Hematopoietic multipotent progenitor cell treated with erythropoietin and hydrocortisone succinate and interleukin-3 and kit ligand, for 17 days (in vitro differentiated cells): Measurements from ENCODE around the gene AMN.
"Not testable (repeated sequence)": the region's sequence is repeated elsewhere in the genome, so short reads cannot be mapped to it uniquely, and the experiment has no call there.

Experiments used
- DNase-seq: peaks from one replicate; pipeline ENCODE4 v3.0.0-alpha.2; 2015; ENCODE audit warnings: low spot score

Gene AMN

DNA sequence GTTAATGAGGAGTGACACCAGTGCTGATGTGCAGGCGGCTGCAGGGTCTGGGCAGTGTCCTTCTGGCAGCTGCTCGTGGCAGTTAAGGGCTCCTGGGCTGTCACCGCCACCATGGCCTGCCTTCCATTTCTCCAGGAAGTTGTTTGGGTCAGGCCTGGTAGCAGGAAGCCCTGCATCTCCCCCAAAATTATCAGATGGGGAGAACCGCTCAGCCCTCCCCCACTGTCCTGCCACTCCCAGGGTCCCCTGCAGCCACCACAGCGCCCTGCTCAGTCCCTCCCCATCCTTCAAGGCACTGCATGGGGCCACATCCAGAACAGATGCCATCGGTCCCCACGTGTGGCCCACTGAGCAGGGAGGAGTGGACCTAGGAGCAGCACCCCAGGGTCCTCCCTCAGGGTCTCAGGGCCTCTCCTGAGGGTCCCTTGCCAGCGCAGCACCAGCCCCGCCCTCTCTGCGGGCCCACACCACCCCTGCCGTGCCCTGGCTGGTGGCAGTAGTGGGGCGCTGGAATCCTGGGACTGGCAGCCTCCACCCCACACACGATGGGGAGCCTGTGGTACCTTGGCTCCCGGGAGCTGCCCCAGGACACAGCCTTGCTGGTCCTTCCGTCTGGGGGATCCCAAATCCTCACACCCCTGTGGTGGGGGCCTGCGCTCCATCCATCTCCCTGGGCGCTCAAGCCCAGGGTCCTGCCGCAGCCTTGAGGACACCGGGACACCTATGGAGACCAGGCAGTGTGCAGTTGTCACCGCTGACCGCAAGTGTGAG lies 10.3 kb upstream of the AMN start:
- DNase-seq, result no peak

DNA sequence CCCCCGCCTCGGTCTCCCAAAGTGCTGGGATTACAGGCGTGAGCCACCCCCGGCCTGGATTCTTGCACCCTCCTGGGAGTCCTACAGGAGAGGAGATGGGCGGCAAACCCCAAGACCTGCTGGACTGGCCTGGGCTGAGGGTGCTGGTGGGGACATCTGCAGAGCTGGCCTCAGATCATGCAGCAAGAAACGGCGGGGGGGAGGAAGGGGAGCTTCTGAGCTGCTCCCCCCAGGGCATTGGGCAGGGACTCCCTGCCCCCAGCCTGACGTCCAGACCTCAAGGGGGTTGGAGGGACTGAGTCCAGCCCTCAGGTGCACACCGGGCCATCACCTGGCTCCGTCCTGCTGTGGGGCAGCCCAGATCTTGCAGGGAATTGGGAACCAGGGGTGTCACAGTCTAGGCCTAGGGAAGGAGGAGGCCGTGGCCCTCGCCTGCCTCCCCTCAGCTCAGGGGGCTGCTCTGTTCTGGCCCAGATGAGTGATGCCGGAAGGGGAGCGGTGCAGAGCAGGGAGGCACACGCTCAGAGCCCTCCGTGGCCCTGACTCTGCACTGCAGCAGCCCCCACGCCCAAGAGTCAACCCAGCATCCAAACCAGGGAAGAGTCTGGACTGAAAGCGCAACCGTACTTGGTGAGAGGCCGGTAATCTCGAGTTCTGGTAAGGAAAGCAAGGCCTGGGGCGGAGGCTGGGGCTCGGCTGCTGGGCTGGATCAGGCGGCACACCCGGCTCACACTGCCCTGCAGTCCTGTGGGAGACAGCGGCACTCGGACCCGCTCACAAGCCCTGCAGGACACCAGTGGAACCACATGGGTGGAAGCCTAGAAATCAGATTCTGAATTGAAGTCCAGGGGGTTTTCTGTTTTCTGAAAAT lies 8.9 kb upstream of the AMN start:
- no peak for DNase-seq

DNA sequence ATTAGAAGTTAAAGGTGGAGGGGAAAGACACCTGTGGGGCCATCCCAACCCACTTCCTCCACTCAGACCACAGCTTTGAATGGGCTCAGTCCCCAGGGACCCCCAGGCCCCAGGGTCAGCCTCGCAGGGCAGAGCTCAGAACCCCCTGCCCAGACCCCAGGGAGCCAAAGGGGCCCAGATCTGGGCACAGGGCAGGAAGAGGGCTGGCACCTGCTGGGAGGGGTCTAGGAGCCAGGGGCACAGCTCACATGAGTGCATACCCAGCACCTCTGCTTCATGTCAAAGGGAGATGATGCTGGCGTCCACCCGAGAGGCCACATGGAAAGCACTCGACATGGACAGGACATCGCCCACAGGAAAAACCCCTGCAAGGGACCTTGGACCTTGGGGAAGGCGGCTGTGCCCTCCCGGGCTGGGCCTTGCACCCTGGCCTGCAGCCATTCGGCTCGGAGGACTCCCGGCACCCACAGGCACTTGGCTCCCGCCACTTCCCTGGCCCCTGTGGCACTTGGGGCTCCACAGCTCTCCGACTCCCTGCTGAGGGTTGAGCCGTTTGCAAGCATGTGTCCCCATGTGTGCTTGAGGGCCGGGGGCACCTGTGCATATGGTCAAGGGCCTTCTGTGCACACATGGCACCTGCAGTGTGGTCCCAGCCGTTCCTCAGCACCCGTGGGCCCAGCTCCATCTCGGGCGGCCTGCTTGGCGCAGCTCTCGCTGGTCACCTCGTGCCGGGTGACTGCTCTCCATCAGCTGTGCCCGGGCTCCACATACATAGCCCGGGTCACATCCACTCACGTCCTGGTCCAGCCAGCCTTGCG lies 7.8 kb upstream of the AMN start:
- DNase-seq, result no peak

DNA sequence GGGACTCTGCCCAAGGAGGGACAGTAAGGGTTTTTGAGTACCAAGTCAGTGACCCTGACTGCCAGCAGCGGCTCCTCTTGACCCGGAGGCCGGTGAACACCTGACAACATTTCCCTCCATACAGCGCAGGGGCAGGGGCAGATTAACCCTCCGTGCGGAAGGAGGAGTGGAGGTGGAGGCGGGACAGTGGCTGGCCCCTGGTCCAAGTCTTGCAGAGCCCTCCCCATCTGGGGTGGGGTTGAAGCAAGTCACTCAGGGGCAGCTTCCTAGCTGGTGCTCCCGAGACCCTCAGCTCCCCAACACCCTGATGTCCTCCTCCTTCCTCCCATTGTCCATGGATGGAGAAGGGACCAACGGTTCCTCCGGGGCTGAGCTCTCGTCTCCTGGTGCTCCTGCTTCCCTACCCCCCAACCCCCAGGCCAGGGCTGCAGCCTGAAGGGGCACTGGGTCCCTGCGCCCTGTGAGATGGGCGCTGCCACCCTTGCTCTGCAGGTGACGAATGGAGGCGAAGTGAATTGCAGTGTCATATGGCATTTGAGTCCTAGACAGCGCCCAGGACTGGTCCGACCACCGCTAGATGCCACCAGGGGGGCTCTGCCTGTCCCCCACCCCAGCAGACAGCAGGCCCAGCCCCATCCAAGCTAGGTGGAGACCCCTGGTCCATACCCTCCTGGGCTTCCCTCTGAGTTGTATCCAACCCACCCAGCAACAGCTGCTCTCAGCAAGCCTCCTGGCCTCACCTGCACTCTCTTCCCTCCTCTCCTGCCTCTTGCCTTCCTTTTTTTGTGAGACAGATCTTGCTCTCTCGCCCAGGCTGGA lies 7.0 kb upstream of the AMN start:
- DNase-seq, result no peak

DNA sequence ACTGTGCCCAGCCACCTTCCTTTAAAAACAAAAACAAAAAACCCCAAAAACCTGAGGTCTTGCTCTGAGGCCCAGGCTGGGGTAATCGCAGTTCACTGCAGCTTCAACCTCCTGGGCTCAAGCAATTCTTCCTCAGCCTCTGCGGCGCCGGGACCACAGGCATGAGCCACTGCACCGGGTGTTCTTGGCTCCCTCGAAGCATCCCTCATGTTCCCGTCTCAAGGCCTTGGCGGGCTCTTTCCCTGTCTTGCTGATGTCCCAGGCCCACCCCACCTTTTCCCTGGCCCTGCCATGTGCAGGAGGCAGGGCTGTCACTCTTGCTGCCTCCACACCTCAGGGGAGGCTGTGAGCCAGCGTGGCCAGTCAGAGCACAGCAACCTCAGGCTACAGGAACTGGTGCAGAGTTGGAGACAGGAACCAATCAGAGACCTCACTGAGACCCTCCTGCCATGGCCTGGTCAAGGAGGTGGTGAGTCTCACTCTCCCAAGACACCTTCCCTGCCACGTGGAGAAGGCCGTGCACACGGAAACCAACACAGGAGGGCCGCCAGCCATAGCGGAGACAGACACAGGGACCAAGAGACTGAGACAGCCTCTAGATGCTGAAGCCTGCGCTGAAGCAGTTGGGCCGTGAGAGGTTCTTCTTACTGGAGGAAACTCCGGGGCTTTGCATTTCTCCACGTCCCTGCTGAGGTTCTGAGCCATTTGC lies 6.0 kb upstream of the AMN start:
- no peak for DNase-seq

DNA sequence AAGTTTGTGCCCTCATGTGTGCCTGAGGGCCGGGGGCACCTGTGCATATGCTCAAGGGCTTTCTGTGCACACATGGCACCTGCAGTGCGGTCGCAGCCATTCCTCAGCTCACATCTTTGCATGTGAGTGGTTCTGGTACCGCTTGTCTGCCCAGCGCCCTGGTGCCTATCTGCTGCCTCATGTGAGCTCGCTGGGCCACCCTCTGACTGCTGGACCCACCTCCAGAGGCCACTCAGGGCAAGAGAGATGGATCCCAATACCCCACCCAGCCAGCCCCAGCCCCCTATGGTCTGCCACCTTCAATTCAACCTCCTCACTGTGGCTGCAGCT lies 5.4 kb upstream of the AMN start:
- DNase-seq, result no peak

DNA sequence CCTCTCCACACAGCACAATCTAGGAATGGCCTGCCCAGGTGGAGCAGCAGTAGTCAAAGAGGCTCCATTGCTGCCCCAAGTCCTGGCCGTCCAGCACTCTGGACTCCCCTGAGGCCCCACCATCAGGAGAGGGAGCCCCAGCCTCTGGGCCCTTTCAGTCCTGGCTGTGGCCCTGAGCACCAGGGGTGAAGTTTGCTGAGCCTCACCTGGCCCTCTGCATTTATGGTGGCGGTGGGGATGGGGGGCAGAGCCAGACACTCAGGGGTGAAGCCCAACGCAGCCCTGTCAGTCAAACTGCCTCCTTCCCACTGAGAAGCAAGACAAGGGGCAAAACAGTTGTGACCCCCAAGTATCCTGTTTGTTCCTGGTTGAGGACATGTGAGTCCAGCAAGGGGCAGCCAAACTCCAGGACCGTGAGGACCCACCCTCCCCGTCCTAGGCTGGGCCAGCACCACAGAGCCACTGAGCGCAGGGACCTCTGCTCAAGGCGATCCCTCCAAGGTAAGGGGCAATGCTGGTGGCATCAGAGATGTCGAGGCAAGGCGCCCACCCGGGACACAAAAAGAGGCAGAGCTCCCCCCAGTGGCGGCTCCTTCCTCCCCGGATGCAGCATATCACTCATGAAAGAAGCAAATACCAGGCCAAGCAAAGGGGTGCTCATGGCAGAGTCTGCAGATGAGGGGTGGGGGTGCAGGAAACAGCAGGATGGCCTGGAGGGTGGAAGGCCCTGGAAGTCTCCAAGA lies 4.8 kb upstream of the AMN start:
- no peak for DNase-seq

DNA sequence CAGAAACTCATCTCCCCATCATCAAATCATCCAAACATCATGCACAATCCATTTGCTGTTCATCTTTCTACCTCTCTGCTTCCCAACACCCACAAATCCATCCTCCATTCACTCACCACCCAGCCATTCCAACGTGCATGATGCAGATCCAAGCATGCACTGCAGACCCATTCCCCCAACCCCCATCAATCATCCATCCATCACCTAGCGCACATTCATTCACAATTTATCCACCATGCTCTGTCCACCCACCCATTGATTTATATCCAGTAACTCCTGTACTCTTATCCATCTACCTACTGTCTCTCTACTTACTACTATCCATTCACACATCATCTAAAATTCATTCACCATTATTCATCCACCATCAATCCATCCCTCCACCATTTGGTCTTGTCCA lies 4.0 kb upstream of the AMN start:
- no peak for DNase-seq

DNA sequence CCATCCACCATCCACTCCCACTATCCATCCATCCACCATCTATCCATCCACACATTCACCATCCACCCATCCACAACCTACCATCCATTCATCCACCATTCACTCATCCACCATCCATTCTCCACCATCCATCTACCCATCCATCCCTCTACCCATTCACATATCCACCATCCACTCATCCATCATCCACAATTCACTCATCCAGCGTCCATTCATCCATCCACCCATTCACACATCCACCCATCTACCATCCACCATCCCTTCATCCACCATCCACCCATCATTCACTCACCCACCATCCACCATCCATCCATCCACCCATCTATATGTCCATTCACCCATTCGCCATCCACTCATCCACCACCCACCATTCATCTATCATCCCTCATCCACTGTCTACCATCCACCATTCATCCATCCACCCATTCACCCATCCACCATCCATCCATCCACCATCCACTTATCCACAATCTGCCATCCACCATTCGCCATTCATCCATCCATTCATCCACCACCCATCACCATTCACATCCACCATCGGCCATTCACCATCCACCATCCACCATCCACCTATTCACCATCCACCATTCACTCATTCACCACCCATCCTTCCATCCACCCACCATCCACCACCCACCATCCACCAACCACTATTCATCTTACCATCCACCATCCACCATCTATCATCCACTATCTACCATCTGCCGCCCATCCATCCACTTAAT lies 2.0 kb upstream of the AMN start:
- no peak for DNase-seq

DNA sequence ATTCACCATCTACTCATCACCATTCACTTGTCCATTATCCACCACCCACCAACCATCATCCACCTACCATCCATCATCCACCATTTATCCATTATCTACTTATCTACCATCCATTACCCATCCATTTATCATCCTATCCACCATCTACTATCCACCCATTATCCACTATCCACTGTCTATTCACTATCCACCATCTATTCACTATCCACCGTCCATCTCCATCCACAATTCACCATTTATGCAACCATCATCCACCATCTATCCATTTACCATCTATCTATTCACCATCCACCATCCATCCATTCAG lies 1.5 kb upstream of the AMN start:
- no peak for DNase-seq

DNA sequence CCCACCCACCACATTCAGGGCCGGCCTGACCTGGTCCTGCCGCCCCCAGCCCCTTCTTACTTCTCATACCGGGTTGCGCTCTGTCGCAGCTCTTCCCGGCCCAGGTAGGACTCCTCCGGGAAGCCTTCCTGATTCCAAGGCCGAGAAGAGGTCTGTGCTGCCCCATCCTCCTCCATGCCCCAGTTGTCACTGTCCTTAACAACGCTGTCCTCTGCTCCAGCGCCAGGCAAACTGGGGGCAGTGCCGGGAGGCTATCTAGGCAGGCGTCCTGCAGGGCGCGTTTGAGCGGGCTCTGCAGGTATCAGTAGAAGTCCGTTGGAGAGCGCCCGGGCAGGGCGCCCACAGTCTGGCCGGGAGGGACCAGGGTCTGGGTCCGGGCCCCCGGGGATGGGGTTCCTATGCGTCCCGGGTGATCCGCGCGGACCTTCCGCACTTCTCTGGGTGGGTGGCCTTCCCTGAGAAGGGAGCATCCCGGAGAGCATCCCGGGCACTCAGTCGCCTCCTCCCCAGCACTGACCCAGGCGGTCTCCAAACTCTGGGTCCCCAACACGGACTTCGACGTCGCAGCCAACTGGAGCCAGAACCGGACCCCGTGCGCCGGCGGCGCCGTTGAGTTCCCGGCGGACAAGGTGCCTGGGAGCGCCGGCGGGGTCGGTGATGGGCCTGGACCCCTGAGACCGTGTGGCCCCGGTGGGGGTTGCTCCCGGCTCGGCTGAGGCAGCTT lies 900 bp downstream of the AMN start:
- no peak for DNase-seq

DNA sequence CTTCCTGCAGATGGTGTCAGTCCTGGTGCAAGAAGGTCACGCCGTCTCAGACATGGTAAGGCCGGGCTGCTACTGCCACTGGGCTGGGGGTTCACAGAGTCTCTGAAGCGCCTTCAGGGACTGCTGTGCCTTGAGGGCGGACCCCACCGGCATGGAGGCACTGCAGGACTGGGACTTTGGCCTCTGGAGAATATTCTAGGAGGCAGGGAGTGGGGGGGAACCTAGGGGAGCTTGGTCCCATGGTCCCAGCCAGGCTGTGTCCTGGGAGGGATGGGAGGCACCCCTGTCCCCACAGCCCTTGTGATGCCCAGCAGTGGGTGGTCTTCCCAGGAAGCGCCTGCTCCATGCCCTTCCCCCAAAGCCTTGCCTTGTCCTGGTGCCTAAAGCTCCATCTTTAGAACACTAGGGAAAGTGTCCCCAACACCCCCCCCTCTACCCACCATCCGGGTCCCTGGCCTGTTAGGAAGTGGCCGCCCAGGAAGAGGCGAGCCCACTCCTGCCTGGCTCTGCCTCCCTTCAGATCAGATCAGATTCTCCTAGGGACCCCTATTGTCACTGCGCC lies 1.5 kb downstream of the AMN start:
- DNase-seq, result no peak

DNA sequence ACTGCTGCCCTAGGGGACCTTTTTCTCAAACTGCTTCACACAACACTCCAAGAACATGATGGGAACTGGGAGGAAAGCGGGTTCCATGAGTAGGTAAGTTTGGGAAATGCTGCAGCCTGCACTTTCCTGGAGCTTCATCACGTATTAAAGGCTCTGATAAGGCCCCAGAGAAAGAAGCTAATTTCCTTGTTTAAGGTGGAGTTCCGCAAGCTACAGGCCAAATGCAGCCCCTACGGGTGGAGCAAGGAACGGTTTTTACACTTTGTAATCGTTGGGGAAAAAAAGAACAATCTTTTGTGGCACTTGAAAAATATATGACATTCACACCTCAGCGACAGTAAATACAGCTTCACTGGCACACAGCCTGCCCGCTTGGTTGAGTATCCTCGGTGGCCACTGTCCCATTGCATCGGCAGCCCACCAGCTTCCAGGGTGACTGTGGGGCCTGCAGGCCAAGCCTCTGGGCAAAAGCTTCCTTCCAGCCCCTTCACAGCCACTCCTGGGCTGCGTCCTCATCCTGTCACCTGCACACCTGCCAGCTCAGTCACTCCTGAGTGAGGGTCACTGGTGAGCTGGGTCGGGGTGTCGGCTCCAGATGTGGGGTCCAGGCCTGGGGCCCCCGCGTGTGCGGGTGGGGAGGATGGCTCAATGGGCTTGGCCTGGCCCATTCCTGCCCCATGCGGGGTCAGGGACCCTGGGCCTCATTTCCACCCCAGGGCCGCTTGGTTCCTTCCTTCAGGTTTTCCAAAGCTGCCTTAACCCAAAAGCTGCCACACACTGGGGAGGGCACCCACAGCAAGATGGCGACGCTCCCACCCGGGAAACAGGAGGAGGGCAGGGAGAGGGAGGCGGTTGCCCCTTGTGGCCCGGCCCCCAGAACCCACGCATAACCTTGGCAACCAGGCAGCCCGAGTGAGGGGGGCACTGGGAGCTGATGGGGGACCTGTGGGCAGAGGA lies 2.4 kb downstream of the AMN start:
- no peak for DNase-seq

DNA sequence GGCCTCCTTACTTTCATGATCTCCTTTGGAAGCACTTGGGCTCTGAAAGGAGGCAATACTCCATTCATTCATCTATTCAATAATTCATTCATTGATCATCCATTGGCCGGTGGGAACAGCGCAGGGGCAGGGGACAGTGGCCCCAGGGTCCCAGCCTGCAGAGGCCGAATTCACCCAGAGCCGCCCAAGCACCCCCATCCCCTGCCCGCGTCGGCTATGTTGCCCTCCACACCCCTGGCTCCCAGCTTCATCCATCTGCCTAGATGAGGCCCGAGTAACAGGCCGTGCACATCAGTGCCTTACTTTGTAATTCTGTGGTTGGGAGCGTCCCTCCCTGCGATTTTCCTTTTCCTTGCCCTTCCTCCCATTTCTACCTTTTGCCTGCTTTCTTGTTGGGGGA lies 3.2 kb downstream of the AMN start:
- no peak for DNase-seq

DNA sequence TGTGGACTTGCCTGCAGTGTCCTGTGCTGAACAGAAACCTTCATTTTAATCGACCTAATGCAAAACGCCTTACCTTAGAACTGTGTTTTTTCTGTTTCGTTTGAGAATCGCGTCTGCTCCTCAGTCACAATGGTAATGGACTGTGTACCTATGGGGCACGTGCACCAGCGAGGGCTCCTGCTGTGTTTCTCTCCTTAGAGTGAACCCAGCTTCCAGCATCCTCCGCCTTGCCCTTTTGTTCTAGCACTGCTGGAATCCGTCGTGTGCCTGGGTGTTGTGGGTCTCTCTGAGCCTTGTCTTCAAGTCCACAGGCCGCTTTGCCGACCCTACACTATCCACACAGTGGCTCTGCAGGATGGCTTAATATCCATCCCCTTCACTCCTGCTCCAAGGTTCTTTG lies 3.6 kb downstream of the AMN start:
- no peak for DNase-seq

DNA sequence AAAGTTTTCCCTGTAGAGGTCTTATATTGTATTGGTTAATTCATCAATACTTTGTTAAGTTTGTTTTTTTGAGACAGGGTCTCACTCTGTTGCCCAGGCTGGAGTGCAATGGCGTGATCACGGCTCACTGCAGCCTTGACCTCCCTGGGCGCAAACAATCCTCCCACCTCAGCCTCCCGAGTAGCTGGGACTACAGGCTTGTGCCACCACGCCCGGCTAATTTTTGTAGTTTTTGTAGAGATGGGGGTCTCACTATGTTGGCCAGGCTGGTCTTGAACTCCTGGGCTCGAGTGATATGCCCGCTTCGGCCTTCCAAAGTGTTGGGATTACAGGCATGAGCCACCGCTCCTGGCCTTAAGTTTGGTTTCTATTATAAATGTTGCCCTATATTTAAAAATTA lies 4.4 kb downstream of the AMN start:
- DNase-seq, result not testable (repeated sequence)

DNA sequence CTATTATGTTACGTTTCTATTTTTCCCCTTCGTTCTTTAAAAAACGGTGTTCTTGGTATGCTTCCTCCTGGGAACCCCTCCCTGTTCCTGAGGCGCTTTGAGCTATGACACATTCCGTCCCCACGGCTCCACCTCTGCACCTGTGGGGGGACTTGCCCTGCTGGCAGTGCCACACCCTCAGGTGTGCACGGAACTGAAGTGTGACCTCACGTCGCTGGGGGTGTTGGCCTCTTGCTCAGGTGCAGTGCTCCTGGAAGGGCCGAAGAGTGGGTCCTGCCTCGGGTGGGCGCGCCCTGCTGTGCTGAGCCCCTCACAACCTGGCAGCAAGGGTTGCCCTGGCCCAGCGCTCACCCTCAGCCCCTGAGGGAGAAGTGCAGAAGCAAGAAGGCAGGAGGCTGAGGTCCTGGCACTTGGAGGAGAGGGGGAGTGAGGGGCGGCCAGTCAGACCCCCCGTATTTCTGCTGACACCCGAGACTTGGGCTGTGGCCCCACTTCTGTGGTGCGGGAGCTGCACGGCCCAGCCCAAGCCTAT lies 4.9 kb downstream of the AMN start:
- DNase-seq, result no peak
